G401.6 (cell line): ENCODE data around the gene TBC1D10A.

Experiments
- FAIRE-seq: peaks from 2 replicates; lab custom pipeline; 2012; peaks lifted over from hg19 to GRCh38; lab: Jason Lieb, UNC

Gene TBC1D10A

DNA sequence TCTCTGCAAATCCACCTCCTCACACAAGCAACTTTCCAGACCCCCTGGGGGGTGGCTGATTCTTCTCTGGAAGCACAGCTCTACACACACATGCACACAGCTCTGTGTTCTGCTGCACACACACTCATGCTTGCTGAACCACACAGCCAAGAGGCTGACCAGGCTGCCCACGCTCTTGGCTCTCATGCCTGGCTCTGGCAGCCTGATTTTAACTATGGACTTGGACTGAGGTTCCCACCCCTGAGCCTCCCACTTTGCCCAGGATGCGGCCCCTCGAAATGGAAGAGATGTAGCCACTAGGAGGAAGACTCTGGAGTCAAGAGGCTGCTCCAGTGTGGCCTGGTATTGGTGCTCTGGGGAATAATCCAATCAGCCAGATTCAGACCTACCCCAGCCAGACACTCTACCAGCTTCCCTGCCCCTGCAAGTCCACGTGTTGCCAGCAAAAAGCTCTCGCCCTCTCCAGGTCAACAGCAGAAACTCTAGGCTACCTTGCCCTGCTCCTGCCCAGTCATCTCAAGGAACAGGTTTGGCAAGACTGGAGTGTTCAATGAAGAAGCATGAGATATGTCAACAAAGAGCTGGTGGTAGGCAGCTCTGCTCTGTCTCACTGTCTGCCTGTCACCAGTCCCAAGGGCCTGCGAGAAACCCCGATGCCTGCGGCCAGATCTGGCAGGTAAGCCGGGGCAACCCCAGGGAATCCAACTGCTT lies 28.6 kb downstream of the TBC1D10A start:
- FAIRE-seq, result no peak

DNA sequence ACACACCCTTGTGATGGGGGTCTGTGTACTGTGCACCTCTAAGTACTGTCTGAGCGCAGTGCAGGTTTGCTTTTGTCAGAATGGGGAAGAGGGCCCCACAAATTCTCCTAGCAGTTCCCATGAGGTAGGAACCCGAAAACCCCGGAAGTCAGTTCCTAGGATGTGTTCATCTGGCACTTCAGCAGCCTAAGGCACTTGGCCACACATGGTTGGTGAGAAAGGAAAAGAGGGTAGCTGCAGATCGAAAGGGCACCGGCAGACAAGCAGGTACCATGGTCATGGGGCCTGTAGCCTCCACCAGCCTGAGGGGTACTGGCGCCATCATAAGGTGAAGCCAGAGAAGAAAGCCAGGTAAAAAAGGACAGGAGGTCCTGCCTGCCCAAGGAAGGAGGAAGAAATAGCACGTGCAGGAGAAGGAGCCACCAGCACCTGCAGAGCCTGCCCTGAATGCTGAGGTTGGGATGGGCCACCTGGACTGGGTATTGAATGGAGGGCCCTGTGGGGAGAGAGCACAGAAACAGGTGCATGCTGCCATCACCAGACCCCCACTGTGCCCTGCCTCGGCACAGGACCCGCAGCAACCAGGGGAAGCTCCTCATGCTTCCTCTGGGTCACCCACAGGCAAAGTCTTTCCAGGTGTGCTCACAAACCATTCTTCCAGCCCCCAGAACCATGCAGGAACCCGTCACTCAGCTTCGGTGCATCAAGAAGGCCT lies 29.3 kb downstream of the TBC1D10A start:
- no peak for FAIRE-seq

DNA sequence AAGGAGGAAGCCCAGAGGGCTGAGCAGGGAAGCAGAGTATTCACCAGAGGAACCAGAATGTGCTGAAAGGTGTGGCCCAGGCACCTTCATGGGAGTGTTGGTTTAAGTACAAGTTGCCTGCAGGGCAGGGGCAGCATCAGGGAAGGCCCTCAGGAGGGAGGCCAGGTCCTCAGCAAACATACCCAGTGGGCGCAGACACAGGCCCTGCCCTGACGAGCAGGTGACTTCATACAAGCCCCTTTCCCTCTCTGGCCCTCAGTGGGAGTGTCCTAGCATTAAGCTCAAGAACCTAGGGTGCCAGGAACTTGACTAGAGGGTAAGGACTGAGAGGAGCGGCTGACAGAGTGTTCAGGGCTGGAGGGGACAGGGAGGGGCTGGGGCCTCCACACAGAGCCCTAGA lies 29.9 kb downstream of the TBC1D10A start:
- no peak for FAIRE-seq

DNA sequence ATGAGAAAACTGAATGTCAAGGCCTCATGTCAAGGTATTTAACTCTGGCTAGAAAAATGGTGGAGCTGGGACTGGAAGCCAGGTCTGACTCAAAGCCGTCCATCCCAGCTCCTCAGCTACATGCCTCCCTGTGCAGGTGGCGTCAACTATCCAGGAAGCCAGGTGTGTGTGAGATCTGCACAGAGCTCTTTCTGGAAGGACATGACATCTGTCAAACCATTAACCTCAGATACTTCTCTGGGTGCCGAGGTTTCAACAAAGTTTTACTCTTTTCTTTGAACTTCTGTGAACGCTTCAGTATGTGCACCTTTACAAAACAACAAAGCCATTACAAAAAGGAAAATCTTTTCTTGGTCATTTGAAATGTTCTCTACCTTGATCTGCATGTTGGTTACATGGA lies 30.4 kb downstream of the TBC1D10A start:
- no peak for FAIRE-seq

DNA sequence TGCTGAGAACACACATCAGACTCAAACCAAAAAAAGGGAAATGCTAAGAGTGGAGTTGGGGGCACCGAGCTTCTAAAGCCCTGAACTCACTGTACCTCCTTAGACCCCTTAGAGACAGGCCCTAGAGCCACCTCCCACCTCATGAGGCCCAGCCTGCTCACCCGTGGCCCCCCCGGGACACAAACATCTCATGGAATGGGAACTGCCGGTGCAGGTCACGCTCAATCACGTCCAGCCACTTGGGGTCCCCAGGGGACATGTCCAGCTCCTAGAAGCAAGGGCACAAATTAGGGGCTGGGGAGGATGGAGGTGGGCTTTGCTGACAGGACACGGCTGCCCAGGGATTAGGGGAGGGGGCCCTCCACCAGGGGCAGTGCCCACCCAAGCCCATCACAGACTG lies 31.2 kb downstream of the TBC1D10A start:
- no peak for FAIRE-seq

DNA sequence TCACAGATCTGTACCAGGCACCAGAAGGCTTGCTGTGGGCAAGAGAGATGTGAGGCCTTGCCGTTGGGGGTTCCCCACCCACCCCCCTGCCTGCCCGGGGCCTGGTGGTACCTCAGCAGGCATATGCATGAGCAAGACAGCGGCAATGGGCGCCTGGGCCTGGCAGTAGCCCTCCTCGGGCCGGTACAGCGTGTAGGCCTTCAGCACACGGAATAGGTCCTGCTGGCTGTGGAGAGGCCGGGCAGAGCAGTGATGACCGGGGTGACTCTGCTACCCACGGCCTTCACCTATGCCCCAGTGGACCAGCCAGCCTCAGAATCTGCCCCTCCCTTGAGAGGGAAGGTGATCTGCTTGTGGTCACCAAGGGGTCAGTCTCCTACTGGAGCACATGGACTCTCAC lies 31.9 kb downstream of the TBC1D10A start:
- FAIRE-seq, result no peak

DNA sequence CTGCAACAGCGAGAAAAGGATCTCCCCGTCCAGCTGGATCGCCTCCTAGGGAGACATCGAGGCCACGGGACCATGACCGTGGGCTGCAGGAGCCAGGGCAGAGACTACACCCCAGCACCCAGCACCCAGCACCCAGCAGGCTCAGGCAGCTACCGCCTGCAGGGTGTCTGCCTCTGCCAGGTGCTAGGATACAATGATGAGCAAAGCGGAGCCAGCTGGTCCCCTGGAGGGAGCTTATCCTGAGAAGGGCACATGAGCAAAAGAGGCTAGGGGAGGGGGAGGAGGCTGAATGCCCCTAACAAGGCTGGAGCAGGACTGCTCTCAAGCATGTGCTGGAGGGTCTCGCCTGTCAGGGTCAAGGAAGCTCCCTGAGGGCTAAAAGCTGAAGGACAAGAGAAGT lies 32.7 kb downstream of the TBC1D10A start:
- no peak for FAIRE-seq

DNA sequence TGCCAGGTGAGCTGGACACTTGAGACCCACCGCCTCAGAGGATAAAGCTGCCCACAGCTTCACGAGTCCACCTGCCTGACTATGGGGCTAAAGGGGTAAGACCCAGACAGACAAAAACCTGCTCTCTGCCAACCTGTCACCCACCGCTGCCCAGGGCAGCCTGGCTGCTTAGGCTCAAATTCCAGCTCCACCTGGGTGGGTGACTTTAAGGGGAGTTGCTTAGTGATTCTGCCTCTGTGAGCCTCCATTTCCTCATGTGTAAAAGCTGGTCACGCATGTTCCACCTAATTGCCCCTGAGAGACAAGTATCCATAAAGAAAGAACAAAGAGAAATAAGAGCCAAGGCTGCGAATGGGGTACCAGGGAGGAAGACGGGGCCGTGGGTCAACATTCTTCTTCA lies 33.7 kb downstream of the TBC1D10A start:
- FAIRE-seq, result no peak

DNA sequence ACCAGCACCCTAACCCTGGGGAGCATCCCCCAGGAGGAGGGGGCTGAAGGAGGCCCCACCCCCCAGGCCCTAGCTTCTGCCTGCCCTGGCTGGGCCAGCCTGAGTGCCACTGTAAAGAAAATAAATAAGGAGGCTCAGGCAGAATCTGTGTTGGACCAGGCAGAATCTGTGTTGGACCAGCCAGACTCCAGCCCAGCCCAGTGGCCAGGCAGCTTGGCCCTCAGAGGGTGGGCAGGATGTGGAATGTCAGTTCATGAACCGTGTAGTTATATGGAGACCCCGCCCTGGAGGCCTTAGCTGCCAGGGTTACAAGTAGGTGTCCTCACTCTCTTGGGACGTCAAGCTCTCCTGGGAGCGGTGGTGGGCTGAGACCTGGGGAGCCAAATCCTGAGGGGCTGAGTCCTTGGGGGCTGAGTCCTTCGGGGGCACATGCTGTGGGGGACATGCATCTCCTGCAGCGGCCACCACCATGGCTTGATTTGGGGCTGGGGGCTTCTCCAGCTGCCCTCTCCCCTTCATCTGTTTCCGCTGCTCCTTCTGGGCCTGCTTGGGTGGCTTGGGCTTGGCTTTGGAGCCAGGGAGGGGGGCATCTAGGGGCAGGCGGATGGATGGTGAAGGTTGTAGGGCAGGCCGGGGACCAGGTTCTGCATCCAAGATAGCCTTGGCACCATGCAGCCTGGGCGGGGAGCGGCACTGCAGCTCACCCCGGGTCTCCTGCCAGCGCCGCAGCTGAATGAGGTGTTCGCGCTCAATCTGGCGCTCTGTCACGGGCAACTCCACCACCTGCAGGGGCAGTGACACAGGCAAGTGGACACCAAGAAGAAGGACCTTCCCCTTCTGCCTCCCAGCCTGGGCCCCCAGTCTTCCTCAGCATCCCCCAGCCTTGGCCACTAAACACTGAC lies 34.4 kb downstream of the TBC1D10A start:
- FAIRE-seq, result no peak

DNA sequence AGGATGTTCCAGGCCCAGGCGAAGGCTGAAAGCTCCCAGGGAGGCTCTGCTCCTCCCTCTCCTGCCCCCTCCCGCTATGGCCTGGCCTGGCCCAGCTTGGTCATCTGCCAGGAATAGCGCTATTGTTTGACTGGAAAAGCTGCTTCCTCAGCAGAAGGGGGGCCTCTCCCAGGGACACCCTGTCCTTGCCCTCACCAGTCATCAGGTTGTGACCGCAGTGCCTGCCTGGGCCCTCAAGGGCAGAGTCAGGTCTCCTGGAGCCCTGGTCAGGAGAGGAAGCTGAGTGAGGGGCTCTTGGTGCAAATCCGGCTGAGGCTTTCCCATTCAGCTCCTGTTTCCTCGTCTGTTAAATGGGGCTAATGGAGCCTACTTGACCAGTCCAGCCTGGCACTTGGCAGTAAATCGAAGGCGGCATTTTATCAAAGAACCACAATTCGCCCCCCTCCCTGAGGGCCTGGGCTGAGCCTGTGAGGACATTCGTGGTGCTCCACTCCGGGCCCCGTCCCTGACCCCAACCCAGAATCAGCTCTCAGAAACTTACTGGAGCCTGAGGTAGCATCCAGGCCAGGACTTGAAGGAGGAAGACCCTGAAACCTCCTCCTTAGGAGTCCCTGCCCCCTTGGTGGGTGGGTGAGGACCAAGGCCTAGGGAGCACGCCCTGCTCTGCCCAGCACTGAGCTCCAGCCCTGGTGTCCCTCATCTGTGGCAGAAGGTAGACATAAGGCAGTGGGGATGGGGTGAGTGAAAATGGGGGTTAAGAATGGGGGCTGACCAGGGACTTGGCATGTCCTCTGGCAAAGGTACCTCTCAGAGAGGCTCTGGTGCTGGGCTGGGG lies 35.5 kb downstream of the TBC1D10A start:
- FAIRE-seq, result no peak

DNA sequence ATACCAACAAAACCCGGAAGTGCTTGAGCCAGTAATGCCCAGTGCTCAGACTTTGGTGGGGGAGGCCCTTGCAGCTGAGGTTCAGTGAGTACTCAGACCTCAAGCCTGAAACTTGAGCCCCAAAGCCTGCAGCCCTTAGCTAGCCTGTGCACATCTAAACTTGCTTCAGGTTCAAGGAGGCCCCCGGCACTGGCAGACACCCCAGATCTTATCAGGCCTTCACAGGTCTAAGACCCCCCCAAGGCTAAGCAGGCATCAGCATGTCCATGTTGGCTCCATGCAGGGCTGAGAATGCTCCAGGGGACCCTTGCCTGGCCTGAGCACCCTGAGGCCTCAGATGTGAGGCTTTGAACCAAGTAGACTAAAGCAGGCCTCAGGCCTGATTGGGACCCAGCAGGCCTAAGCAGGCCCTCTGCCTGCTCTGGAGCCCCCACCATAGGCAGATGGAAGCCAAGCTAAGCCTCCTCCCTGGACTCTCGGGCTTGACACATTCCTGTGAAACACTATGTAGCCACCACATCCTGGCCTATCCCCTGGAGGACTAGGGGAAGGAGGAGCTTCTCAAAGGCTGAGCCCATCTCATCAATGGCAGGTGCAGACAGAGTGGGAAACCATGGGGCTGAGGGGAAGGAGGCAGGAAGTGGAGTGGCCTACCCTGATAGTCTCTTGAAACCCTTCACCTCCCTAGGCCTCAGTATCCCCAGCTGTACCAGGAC lies 36.2 kb downstream of the TBC1D10A start:
- no peak for FAIRE-seq

DNA sequence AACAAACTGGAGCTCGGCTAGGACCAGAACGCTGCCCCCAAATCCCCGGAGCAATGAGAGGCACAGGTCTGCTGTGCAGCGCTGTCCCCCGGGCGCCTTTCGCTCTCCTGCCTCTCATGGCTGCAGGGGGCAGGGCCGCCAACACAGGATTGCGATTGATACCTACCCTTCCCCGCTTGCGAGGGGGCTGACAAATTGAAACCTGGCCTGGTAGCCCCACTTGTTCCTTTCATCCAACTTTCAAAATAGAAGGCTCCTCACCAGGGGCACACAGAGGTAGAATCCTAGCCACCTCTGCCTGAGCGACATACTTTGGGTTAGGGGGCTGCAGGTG lies 36.8 kb downstream of the TBC1D10A start:
- FAIRE-seq, result no peak

DNA sequence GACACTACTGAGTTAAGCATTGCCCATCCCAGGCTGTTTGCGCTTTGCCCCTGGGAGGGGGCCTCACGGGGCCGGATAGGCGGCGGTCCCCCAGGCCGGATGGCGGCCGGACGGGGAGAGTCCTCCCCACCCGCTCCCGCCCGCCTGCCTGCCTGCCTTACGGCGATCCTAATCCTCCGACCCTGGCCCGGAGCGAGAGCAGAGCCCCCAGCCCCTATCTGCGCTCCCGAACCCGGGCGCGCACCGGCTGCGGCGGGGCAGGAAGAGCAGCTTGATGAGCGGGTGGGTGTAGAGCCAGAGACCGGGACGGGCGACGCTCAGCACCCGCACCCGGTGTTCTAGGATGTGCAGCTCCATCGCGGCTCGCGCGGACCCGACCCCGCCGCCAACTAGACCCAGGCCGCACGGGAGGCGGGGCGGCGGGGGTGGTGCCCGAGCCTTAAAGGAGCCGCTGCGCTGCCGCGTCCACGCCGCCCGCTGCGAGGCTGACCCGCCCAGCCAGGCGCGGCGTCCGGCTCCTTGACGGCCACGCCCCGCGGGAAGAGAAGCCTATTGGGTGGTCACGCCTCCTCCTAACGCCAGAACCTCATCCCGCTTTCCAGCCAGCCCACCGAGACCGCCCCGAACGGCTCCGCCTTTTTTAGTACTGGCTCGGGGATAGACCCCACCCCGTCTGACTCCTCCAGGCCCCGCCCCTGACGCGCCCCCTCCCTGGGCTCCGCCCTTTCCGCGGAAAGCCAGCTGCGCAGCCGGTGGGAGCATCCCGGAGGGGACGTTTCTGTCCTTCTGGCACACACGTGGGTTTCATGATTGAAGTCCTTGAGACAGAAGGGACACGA lies 37.4 kb downstream of the TBC1D10A start, which contains the start of gene CASTOR1:
Gene CASTOR1 (minus strand): TSS at position 365 of the 839 bp plus-strand sequence. CDS start 8 bp downstream, at position 357.
- peak; percentile 90 for FAIRE-seq

DNA sequence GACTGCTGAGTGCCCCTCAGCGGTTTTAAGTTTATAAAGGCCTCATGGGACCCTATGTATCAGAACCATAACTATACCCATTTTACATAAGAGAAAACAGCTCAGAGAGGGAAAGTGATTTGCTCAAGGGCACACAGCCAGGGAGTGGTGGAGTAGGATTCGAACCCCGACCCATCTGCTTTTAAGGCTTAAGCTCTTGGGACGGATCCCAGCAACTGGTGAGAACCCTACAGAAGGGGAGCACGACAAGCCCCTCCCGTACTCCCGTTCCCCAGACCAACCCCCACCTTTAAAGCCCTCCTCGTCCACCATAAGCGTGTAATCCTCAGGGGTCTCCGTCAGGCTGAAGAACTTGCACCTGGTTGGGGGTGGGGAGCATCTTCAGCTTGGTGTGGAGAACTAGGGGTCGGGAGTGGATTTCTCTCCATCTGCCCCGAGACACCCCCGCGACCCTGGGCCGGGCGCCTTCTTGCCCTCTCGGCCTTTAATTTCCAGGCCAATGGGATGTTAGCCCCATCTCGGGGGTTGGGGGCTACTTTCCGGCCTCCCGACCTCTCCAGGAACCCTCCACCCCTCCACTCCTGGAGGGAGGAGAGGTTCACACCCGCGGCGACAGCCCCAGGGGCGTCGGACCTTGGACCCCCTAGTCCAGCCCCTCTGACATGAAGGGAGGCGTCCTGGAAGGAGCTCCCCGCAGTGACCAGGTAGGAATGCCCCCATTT lies 38.2 kb downstream of the TBC1D10A start:
- FAIRE-seq, result no peak

DNA sequence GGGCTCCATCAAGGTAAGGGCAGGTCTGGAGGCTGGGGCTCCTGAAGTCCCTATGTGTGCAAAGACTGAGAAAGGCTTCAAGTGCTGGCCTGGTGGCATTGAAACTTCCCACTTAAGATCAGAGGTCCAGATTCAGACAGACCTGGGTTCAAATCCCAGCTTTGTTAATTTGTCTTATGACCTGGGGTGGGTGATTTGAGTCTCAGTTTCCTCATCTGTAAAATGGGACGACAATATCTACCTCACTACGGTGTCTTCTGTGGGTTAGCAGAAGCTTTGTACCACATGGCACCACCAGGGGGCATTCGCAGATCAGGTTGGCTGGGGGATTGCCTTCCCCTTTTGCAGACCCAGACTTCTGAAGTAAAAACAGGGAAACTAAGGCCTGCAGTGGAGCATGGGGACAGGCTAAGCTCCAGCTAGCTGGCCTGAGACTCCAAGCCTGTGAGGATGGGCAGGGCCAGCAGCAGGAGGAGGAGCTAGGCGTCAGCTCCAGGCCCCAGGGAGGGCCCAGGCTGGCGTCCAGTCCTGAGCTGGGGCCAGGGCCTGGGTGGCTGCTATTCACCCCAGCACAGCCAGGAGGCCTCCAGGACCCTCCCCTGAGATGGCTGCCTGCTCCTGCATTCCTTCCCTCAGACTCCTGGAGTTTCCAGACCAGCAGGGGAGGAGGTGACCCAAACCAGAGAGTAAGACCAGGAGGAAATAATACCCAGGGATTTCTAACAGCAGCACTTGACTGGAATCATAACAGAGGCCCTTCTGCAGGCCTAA lies 38.9 kb downstream of the TBC1D10A start:
- FAIRE-seq, result peak; percentile 97

DNA sequence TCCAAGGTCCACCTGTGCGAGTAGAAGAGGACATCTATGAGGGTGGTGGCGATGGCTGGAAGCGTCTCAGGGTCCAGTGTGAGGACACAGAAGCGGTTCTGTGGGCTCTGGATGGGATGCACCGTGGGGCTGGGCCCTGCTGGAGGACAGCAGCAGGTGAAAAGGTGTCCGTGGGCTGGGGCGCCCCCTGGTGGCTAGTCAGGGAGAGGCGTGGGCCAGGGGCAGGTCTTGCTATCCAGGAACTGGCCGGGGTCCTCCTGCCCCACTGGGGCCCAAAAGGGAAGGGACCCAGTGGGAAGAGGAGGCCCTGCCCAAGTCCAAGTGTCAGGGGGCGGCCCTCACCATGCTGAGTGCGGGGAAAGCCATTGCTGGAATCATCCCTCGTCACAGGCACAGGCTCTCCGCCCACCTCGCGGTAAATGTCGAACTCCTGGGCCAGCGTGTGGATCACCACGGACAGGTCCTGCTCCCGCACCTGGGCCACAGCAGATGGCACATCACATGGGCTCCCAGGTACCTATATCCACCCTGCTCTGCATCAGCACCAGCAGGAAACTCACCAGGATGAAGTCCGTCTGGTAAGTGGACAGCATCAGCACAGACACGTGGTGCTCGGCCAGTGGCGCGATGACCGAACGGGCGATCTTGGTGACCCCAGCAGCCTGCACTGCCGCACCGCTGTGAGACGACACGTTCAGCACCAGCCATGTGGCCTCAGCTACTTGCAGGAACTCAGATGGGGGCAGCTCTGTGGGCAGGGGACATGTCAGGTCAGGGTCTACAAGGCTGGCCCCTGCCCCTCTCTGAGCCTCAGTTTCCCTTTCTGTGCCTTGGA lies 39.7 kb downstream of the TBC1D10A start:
- no peak for FAIRE-seq

DNA sequence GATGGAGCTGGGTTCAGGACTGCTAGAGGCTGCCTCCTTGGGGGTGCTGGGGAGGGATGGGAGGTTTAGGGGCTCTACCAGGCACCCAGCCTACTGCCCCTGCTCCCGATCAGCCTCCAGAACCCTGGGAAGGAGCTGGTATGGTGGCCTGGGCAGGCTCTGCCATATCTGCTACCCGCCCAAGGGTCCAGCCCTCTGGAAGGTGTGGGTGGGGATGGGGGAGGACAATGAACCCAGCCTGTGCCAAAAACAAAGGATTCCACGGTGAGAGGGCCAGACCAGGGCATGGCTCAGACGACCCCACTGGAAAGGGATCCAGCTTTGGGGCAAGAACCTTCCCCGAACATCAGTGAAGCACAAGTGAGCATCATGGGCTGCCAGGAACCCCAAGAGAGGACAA lies 40.4 kb downstream of the TBC1D10A start:
- no peak for FAIRE-seq

DNA sequence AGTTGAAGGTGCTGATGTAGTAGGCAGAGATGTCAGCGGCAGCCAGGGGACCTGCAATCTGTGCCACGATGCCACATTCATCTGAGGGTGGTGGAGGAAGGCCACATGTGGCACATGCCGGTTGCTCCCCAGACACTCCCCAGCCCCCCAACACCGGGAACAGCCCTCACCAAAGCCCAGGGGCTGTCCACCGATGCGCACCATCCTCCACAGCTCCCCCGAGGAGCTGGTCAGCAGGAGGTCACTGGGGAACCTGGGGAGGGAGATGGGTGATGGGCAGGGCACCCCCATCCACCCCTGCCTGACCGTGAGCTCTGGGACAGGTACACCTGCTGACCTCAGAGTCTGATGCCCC lies 40.9 kb downstream of the TBC1D10A start:
- FAIRE-seq, result no peak
